Lung (tissue), 12 donors: ENCODE results near the gene VPS13C. TPM values are rescaled to one million over a fixed set of nuclear protein-coding genes. Genes with fewer than 3 reads are reported as not detected.

ENCODE experiments used
- ATAC-seq: fragments of 200-7000 bp; cut with Tn5 transposase; one replicate; pipeline ENCODE4 v1.9.1; 2020; ENCODE audit warnings: moderate number of reproducible peaks; ENCODE audit not compliant: insufficient read depth, low FRiP score
- DNase-seq, 3 donors: peaks; one replicate each; pipeline ENCODE4 v3.0.0-alpha.2; 2013 to 2017
- H3K27ac ChIP-seq, 2 donors: one replicate each; pipeline ENCODE4 v1.5.1; 2013; ENCODE audit warnings: mild to moderate bottlenecking in 2 of 2, moderate library complexity in 2 of 2, control low read depth in 1 of 2, inconsistent platforms in 1 of 2, low read depth in 1 of 2, low read length in 1 of 2
- H3K27me3 ChIP-seq, 3 donors: one replicate each; pipeline ENCODE4 v1.5.1; 2013; ENCODE audit warnings: low read length in 2 of 3; ENCODE audit not compliant: control insufficient read depth in 3 of 3, insufficient read depth in 3 of 3
- H3K36me3 ChIP-seq, 4 donors: one replicate each; pipeline ENCODE4 v1.5.1; 2013; ENCODE audit warnings: low read length in 4 of 4, mild to moderate bottlenecking in 1 of 4, moderate library complexity in 1 of 4; ENCODE audit not compliant: control insufficient read depth in 4 of 4, insufficient read depth in 4 of 4
- H3K4me1 ChIP-seq, 5 donors: one replicate each; pipeline ENCODE4 v1.5.1; 2013; ENCODE audit warnings: low read length in 5 of 5, mild to moderate bottlenecking in 2 of 5, moderate library complexity in 1 of 5; ENCODE audit not compliant: control insufficient read depth in 5 of 5, insufficient read depth in 5 of 5
- H3K4me3 ChIP-seq: one replicate; pipeline ENCODE4 v1.5.1; 2013; ENCODE audit warnings: mild to moderate bottlenecking, control low read depth, moderate library complexity
- H3K9ac ChIP-seq, 2 donors: one replicate each; pipeline ENCODE4 v1.5.1; 2013; ENCODE audit warnings: low read length in 2 of 2, control low read depth in 1 of 2; ENCODE audit not compliant: insufficient read depth in 1 of 2
- H3K9me3 ChIP-seq, 4 donors: one replicate each; pipeline ENCODE4 v1.5.1; 2013; ENCODE audit warnings: low read length in 3 of 4, mild to moderate bottlenecking in 1 of 4, moderate library complexity in 1 of 4; ENCODE audit not compliant: control insufficient read depth in 4 of 4, insufficient read depth in 3 of 4
- WGBS, 2 donors: extraction: QIAGEN DNeasy Blood & Tissue Kit; methylation state at CpG; one replicate each; pipeline ENCODE4 v1.1.7; 2013; 5-methylcytosine and 5-hydroxymethylcytosine counted together
- polyA plus RNA-seq, 2 donors: library from polyadenylated mRNA; stranded (reverse); fragments of 200-250 nt; gene quantifications; one replicate each; pipeline ENCODE4 v1.2.1, GENCODE V29; 2013
- total RNA-seq, 2 donors: library from RNA; depleted of rRNA in 1 of 2; stranded (reverse); fragments of >200 nt in 1 of 2; gene quantifications; one replicate each; pipeline ENCODE4 v1.2.1, GENCODE V29; 2014 to 2021
- TF ChIP-seq, protein P1 (sequence below): IDR thresholded peaks from 2 replicates; pipeline ENCODE4 v1.5.1; 2012; ENCODE audit warnings: mild to moderate bottlenecking; ENCODE audit errors: control extremely low read depth, extremely low read depth
- donor health status: control.
- donor health status: control.
- donor health status: Bipolar disorder and iron deficiency.
- donor health status: healthy.
- donor health status: DM: yes; HTN: yes; CAD: no.

The VPS13C gene
- total and polyA plus RNA-seq, 4 donors = 16.8 to 196 (median 53.3) TPM

DNA sequence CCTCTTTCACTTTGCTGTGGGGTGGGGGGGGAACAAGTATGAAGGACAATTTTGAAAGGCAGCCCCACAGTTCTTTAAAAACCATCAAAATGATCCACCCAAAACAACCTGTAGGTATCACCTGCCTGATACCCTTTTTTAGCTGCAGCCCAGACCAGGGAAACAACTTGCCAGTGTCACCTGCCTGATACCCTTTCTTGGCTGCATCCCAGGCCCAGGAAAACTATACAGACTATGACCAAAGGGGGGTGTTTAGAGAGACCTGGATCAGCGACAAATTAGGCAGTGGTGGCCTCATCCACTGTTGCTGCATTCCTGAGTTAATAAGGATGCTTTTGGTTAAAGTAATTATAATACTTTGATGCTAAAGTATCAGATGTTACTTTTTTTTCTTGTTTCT lies 122.0 kb downstream of the VPS13C start:
- Histone ChIP-seq H3K9ac (no peak overlapping the region), H3K9me3 (no peaks in the 10 kb centered on the region), H3K27ac (no peak overlapping the region), H3K27me3 (no peaks in the 10 kb centered on the region), H3K4me3 (no peak overlapping the region), H3K4me1 (no peaks in the 10 kb centered on the region), H3K36me3 (peaks cover 0 to 12% (median 2%) of the 10 kb centered on the region in 4 donors)
- TF ChIP-seq, protein P1, sequence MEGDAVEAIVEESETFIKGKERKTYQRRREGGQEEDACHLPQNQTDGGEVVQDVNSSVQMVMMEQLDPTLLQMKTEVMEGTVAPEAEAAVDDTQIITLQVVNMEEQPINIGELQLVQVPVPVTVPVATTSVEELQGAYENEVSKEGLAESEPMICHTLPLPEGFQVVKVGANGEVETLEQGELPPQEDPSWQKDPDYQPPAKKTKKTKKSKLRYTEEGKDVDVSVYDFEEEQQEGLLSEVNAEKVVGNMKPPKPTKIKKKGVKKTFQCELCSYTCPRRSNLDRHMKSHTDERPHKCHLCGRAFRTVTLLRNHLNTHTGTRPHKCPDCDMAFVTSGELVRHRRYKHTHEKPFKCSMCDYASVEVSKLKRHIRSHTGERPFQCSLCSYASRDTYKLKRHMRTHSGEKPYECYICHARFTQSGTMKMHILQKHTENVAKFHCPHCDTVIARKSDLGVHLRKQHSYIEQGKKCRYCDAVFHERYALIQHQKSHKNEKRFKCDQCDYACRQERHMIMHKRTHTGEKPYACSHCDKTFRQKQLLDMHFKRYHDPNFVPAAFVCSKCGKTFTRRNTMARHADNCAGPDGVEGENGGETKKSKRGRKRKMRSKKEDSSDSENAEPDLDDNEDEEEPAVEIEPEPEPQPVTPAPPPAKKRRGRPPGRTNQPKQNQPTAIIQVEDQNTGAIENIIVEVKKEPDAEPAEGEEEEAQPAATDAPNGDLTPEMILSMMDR = no peak
- WGBS, 2 donors = 83 to 91% methylated on average over 1 of the region's 1 CpG
- DNase-seq (no peak), ATAC-seq (no peak)

- ATAC-seq (no peak), DNase-seq (no peak)
- TF ChIP-seq, protein P1 = no peak
- Histone ChIP-seq H3K4me3 (no peak overlapping the region), H3K27me3 (no peaks in the 10 kb centered on the region), H3K4me1 (no peaks in the 10 kb centered on the region), H3K9me3 (no peaks in the 10 kb centered on the region), H3K9ac (no peak overlapping the region), H3K27ac (no peak overlapping the region), H3K36me3 (peaks cover 0 to 10% (median 2%) of the 10 kb centered on the region in 4 donors)
- 59 to 78% methylated on average over 4 of the region's 4 CpGs for WGBS, 2 donors
Observed at GRCh38 chr15:61936528-61937195, 123.6 kb downstream of the VPS13C start.

DNA sequence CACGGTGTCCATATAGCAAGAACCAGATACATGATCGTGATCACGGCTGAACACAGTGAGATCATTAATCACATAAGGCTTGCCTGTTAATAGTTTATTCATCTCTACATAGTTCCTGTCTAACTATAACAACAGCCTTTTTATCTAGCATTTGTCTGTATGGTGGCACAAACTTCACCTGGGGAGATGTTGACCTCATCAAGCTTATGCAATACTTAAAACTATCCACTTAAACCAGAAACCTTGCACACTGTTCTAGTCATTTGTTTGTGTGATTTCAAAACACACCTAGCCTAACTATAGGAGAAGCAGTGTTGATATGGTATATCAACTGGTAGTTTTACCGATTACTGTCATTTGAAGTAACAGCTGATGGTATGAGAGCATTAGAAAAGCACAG lies 124.8 kb downstream of the VPS13C start:
- H3K4me1 ChIP-seq = peaks cover 0 to 2% (median 0%) of the 10 kb centered on the region in 5 donors
- peaks cover 0 to 7% (median 3%) of the 10 kb centered on the region in 4 donors for H3K36me3 ChIP-seq
- H3K27me3 ChIP-seq = no peaks in the 10 kb centered on the region
- no peaks in the 10 kb centered on the region for H3K9me3 ChIP-seq
- no peak overlapping the region for H3K9ac ChIP-seq
- no peak overlapping the region for H3K27ac ChIP-seq
- H3K4me3 ChIP-seq = no peak overlapping the region
- DNase-seq (no peak), ATAC-seq (no peak)
- 97 to 100% methylated on average over 4 of the region's 4 CpGs for WGBS, 2 donors
- TF ChIP-seq, protein P1 = no peak

- Histone ChIP-seq H3K9ac (no peak overlapping the region), H3K36me3 (peaks cover 0 to 12% (median 1%) of the 10 kb centered on the region in 4 donors), H3K27ac (no peak overlapping the region), H3K9me3 (no peaks in the 10 kb centered on the region), H3K27me3 (no peaks in the 10 kb centered on the region), H3K4me3 (no peak overlapping the region), H3K4me1 (peaks cover 0 to 2% (median 0%) of the 10 kb centered on the region in 5 donors)
- TF ChIP-seq, protein P1 = no peak
- DNase-seq = no peak
- no peak for ATAC-seq
Observed at GRCh38 chr15:61929452-61929851, 130.8 kb downstream of the VPS13C start.
